HG03439 (cell line): ENCODE measurements around the gene CPNE4.

Experiments
- ATAC-seq: cut with Tn5 transposase; IDR thresholded peaks from one replicate; pipeline ENCODE4 v1.9.1; 2021; ENCODE audit warnings: mild to moderate bottlenecking, moderate library complexity; ENCODE audit not compliant: unreplicated experiment

The CPNE4 gene

GRCh38 chr3:131803113-131803512 is 231.7 kb downstream of the CPNE4 start:
- ATAC-seq: no peak

- ATAC-seq: no peak
These were observed 232.8 kb downstream of the CPNE4 start for GRCh38 chr3:131802029-131802428.

- no peak for ATAC-seq
These were observed 233.2 kb downstream of the CPNE4 start for GRCh38 chr3:131801566-131801965.

GRCh38 chr3:131797776-131798175 is 237.0 kb downstream of the CPNE4 start:
- no peak for ATAC-seq

GRCh38 chr3:131796558-131797198 is 238.1 kb downstream of the CPNE4 start:
- no peak for ATAC-seq

- ATAC-seq: no peak
These were observed 238.7 kb downstream of the CPNE4 start for GRCh38 chr3:131796111-131796510.

- no peak for ATAC-seq
These were observed 239.3 kb downstream of the CPNE4 start for GRCh38 chr3:131795390-131796090.

- ATAC-seq: no peak
These were observed 239.9 kb downstream of the CPNE4 start for GRCh38 chr3:131794766-131795388.

GRCh38 chr3:131793870-131794269 is 240.9 kb downstream of the CPNE4 start:
- ATAC-seq: no peak

GRCh38 chr3:131789188-131789587 is 245.6 kb downstream of the CPNE4 start:
- ATAC-seq: no peak

GRCh38 chr3:131786386-131786785 is 248.4 kb downstream of the CPNE4 start:
- ATAC-seq: no peak

GRCh38 chr3:131782751-131783150 is 252.1 kb downstream of the CPNE4 start:
- no peak for ATAC-seq

- ATAC-seq: no peak
These were observed 256.3 kb downstream of the CPNE4 start for GRCh38 chr3:131778526-131778925.

GRCh38 chr3:131775650-131776049 is 259.2 kb downstream of the CPNE4 start:
- ATAC-seq: no peak

- ATAC-seq: no peak
These were observed 262.4 kb downstream of the CPNE4 start for GRCh38 chr3:131772269-131773026.

GRCh38 chr3:131762981-131763564 is 271.7 kb downstream of the CPNE4 start:
- no peak for ATAC-seq

- ATAC-seq: no peak
These were observed 278.4 kb downstream of the CPNE4 start for GRCh38 chr3:131756405-131756804.

GRCh38 chr3:131755380-131755779 is 279.4 kb downstream of the CPNE4 start:
- ATAC-seq: no peak

GRCh38 chr3:131750256-131750655 is 284.6 kb downstream of the CPNE4 start:
- ATAC-seq: no peak

GRCh38 chr3:131749826-131750225 is 285.0 kb downstream of the CPNE4 start:
- no peak for ATAC-seq

GRCh38 chr3:131747466-131747865 is 287.3 kb downstream of the CPNE4 start:
- no peak for ATAC-seq
